Stomach (tissue), 19 donors: Measurements from ENCODE around the gene TPMT. TPM values are rescaled to one million over a fixed set of nuclear protein-coding genes. Genes with fewer than 3 reads are reported as not detected.

Experiments used
- DNase-seq, 2 donors: peaks; one replicate each; pipeline versions ENCODE4 v3.0.0 to v3.0.0-alpha.2; 2013 to 2019
- H3K27ac ChIP-seq, 5 donors: fragments of 200-600 bp in 4 of 5; sonication (generic) in 4 of 5; one replicate each; pipeline ENCODE4 v1.5.1; 2013 to 2019; ENCODE audit warnings: mild to moderate bottlenecking in 1 of 5, moderate library complexity in 1 of 5
- H3K27me3 ChIP-seq, 3 donors: fragments of 200-600 bp; sonication (generic); one replicate each; pipeline ENCODE4 v1.5.1; 2017 to 2019; ENCODE audit warnings: mixed run types in 1 of 3
- H3K36me3 ChIP-seq, 4 donors: fragments of 200-600 bp; sonication (generic); 1 replicate in 3 of 4; 2 replicates in 1 of 4; pipeline ENCODE4 v1.5.1; 2016 to 2019
- H3K4me1 ChIP-seq, 4 donors: fragments of 200-600 bp; sonication (generic); one replicate each; pipeline ENCODE4 v1.5.1; 2016 to 2019
- H3K4me3 ChIP-seq, 4 donors: fragments of 200-600 bp; sonication (generic) in 3 of 4; one replicate each; pipeline ENCODE4 v1.5.1; 2016 to 2019; ENCODE audit warnings: mild to moderate bottlenecking in 1 of 4
- H3K9me3 ChIP-seq, 4 donors: fragments of 200-600 bp; sonication (generic); one replicate each; pipeline ENCODE4 v1.5.1; 2016 to 2019
- CTCF ChIP-seq, 7 experiments: fragments of 450-650 bp in 4 of 7; fragments of 200-600 bp in 3 of 7; sonication (generic) in 3 of 7; IDR thresholded peaks; one replicate each; pipeline ENCODE4 v1.5.1; 2016 to 2019; ENCODE audit warnings: antibody characterized with exemption in 7 of 7, control low read depth in 2 of 7, mild to moderate bottlenecking in 1 of 7
- EP300 ChIP-seq: sonication (generic); formaldehyde crosslinking; IDR thresholded peaks from one replicate; pipeline ENCODE4 v1.6.1; 2017; ENCODE audit warnings: antibody characterized with exemption
- POLR2A ChIP-seq, 4 donors: fragments of 450-650 bp; IDR thresholded peaks; one replicate each; pipeline ENCODE4 v1.6.1; 2016; ENCODE audit warnings: antibody characterized with exemption in 4 of 4, control low read depth in 2 of 4, mild to moderate bottlenecking in 1 of 4, moderate library complexity in 1 of 4
- POLR2AphosphoS5 ChIP-seq, 3 donors: sonication (generic); formaldehyde crosslinking; IDR thresholded peaks; one replicate each; pipeline ENCODE4 v1.6.1; 2016; ENCODE audit warnings: antibody characterized with exemption in 3 of 3
- WGBS, 5 donors: extraction: QIAGEN DNeasy Blood & Tissue Kit in 3 of 5; methylation state at CpG; one replicate each; pipeline versions ENCODE4 v1.1.5 to v1.1.7; 2013 to 2018; 5-methylcytosine and 5-hydroxymethylcytosine counted together
- intact Hi-C: fragments of 100-400 bp; cut with DNase I; formaldehyde crosslinking; loops from one replicate; pipeline ENCODE4 v1.15.1; 2023; ENCODE audit warnings: low total_unique reads
- long read RNA-seq, 10 donors: transcript quantifications; one replicate each; lab custom pipeline, GENCODE V29; 2026
- polyA plus RNA-seq, 3 donors: library from polyadenylated mRNA; stranded (reverse); fragments of 200-250 nt; gene quantifications; one replicate each; pipeline ENCODE4 v1.2.3, GENCODE V29; 2013
- total RNA-seq, 5 donors: library from RNA; depleted of rRNA; stranded (reverse); fragments of >200 nt; gene quantifications; one replicate each; pipeline versions ENCODE4 v1.1.0 to v1.2.3, GENCODE V29; 2014 to 2016
- donor health status: healthy with polysubstance abuse.
- donor health status: Bipolar disorder and iron deficiency.
- donor health status: healthy.

Gene TPMT
- total RNA-seq (10 to 100 TPM in 2 of 5 donors, 1 to 10 TPM in 2, under 1 TPM in 1; 0.89 to 14.0 (median 9.3) TPM), polyA plus RNA-seq (10 to 100 TPM; 11.0 to 24.3 (median 14.7) TPM)
- long read RNA-seq, donor 1, partial matches to known transcripts = 0 of 3 reads
- long read RNA-seq, donor 1, other reads (novel, unspliced or antisense) = 0 of 3 reads
- long read RNA-seq, donor 2, partial matches to known transcripts = 0 of 4 reads
- long read RNA-seq, donor 2, other reads (novel, unspliced or antisense) = 0 of 4 reads
- long read RNA-seq, donor 3, partial matches to known transcripts = 0 of 1 reads
- long read RNA-seq, donor 3, other reads (novel, unspliced or antisense) = 0 of 1 reads
- long read RNA-seq, donor 4, partial matches to known transcripts = 0 of 1 reads
- long read RNA-seq, donor 4, other reads (novel, unspliced or antisense) = 0 of 1 reads
- long read RNA-seq, donor 5, transcript TPMT-201 (9 exons, 3,181 nt) = major isoform, 5 of 5 reads
- long read RNA-seq, donor 5, partial matches to known transcripts = 0 of 5 reads
- long read RNA-seq, donor 5, other reads (novel, unspliced or antisense) = 0 of 5 reads
- long read RNA-seq, donor 6, transcript TPMT-201 (9 exons, 3,181 nt) = major isoform, 9 of 9 reads
- long read RNA-seq, donor 6, partial matches to known transcripts = 0 of 9 reads
- long read RNA-seq, donor 6, other reads (novel, unspliced or antisense) = 0 of 9 reads
- long read RNA-seq, donor 7, transcript TPMT-201 (9 exons, 3,181 nt) = major isoform, 6 of 6 reads
- long read RNA-seq, donor 7, partial matches to known transcripts = 0 of 6 reads
- long read RNA-seq, donor 7, other reads (novel, unspliced or antisense) = 0 of 6 reads
- long read RNA-seq, donor 8, transcript TPMT-201 (9 exons, 3,181 nt) = major isoform, 6 of 6 reads
- long read RNA-seq, donor 8, partial matches to known transcripts = 0 of 6 reads
- long read RNA-seq, donor 8, other reads (novel, unspliced or antisense) = 0 of 6 reads
- long read RNA-seq, donor 9, partial matches to known transcripts = 0 of 4 reads
- long read RNA-seq, donor 9, other reads (novel, unspliced or antisense) = 0 of 4 reads
- long read RNA-seq, donor 10 = 0 reads

- TF ChIP-seq POLR2AphosphoS5 (IDR thresholded peaks at IDR 0.05) = peak in 2 of 3 donors; percentile 27 to 95
- TF ChIP-seq POLR2A (IDR thresholded peaks at IDR 0.05) = peak in 2 of 4 donors; percentile 85
- no peak for TF ChIP-seq EP300
- no peak for TF ChIP-seq CTCF (IDR thresholded peaks at IDR 0.05)
- Histone ChIP-seq H3K9me3 (no peaks in the 10 kb centered on the region), H3K27ac (peak within 1 kb of the TSS; percentile 89 to 97 (median 92)), H3K36me3 (peaks cover 0 to under 1% (median under 1%) of the 10 kb centered on the region in 4 donors), H3K27me3 (no peaks in the 10 kb centered on the region), H3K4me3 (peak within 1 kb of the TSS; percentile 89 to 96 (median 92)), H3K4me1 (peaks cover 7 to 36% (median 20%) of the 10 kb centered on the region in 4 donors)
- peak in 1 of 2 donors; percentile 32 for DNase-seq
- 0 to 1% (median 0%) methylated on average over 25 to 34 of the region's 34 CpGs for WGBS, 5 donors
- intact Hi-C loops = no loop called here
Observed at GRCh38 chr6:18154507-18155149, at the start of gene TPMT. Gene TPMT, minus strand, starts transcription at chr6:18155077. Its CDS starts 5,950 bp downstream, at chr6:18149127.

GRCh38 chr6:18203786-18204185, 48.9 kb upstream of the TPMT start:
- Histone ChIP-seq H3K9me3 (no peaks in the 10 kb centered on the region), H3K27me3 (no peaks in the 10 kb centered on the region), H3K27ac (no peak overlapping the region), H3K36me3 (peaks cover 0 to 92% (median 66%) of the 10 kb centered on the region in 4 donors), H3K4me1 (peaks cover 0 to 4% (median 2%) of the 10 kb centered on the region in 4 donors), H3K4me3 (no peak overlapping the region)
- intact Hi-C loops = no loop called here
- TF ChIP-seq CTCF (IDR thresholded peaks at IDR 0.05) (no peak), POLR2AphosphoS5 (IDR thresholded peaks at IDR 0.05) (no peak), POLR2A (IDR thresholded peaks at IDR 0.05) (no peak), EP300 (no peak)
- no peak for DNase-seq
- 88 to 95% (median 90%) methylated on average over 6 of the region's 6 CpGs for WGBS, 5 donors

- intact Hi-C loops = no loop called here
- H3K4me1 ChIP-seq = no peaks in the 10 kb centered on the region
- WGBS, 5 donors = 95 to 98% (median 98%) methylated on average over 3 of the region's 3 CpGs
- no peaks in the 10 kb centered on the region for H3K9me3 ChIP-seq
- no peaks in the 10 kb centered on the region for H3K27me3 ChIP-seq
- no peak for DNase-seq
- TF ChIP-seq EP300 = no peak
- TF ChIP-seq CTCF (IDR thresholded peaks at IDR 0.05) = no peak
- no peak for TF ChIP-seq POLR2AphosphoS5 (IDR thresholded peaks at IDR 0.05)
- TF ChIP-seq POLR2A (IDR thresholded peaks at IDR 0.05) = no peak
- no peak overlapping the region for H3K4me3 ChIP-seq
- H3K36me3 ChIP-seq = peaks cover 0 to 53% (median 30%) of the 10 kb centered on the region in 4 donors
- no peak overlapping the region for H3K27ac ChIP-seq
Observed at GRCh38 chr6:18192026-18192425, 37.1 kb upstream of the TPMT start.
